D721Med (cell line): ENCODE results near the gene CCHCR1.
"Not testable (repeated sequence)": the region's sequence is repeated elsewhere in the genome, so short reads cannot be mapped to it uniquely, and the experiment has no call there.

ENCODE experiments used
- DNase-seq: peaks from one replicate; pipeline ENCODE4 v3.0.0; 2011; ENCODE audit warnings: low spot score; ENCODE audit not compliant: insufficient read length
- FAIRE-seq: peaks from 2 replicates; lab custom pipeline; 2011; peaks lifted over from hg19 to GRCh38; lab: Jason Lieb, UNC
- TF ChIP-seq, protein P1 (sequence below): IDR thresholded peaks from 2 replicates; pipeline ENCODE4 v1.5.1; 2012; ENCODE audit warnings: mild to moderate bottlenecking, control low read depth; ENCODE audit not compliant: insufficient read depth; ENCODE audit errors: missing control alignments

CCHCR1 gene

DNA sequence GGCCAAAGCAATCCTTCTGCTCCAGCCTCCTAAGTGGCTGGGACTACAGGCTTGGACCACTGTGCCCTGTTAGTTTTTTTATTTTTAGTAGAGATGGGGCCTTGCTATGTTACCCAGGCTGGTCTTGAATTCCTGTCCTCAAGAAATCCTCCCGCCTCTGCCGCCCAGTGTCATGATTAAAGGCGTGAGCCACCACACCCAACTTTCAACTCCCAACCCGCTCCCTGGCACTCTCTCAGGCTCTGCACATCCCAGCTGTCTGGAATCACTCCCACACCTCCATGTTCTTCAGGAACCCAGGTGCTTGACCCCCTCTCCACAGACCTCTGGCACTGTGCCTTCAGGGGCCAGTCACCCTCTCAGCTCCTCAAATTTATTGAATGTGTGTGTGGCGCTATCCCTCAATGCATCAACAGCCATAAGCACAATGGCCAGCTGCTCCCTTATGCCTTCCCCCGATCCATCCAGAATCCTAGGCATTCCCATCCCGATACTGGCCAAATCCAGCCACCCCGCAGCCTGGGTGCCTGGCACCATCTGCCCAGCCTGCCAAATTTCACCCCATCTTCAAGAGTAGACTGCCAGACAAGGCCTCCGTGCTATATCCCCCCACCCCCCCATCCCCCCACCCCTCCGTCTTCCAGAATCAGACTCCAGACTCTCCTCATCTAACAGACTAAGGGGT, 13.5 kb upstream of the CCHCR1 start:
- DNase-seq: no peak
- TF ChIP-seq, protein P1, sequence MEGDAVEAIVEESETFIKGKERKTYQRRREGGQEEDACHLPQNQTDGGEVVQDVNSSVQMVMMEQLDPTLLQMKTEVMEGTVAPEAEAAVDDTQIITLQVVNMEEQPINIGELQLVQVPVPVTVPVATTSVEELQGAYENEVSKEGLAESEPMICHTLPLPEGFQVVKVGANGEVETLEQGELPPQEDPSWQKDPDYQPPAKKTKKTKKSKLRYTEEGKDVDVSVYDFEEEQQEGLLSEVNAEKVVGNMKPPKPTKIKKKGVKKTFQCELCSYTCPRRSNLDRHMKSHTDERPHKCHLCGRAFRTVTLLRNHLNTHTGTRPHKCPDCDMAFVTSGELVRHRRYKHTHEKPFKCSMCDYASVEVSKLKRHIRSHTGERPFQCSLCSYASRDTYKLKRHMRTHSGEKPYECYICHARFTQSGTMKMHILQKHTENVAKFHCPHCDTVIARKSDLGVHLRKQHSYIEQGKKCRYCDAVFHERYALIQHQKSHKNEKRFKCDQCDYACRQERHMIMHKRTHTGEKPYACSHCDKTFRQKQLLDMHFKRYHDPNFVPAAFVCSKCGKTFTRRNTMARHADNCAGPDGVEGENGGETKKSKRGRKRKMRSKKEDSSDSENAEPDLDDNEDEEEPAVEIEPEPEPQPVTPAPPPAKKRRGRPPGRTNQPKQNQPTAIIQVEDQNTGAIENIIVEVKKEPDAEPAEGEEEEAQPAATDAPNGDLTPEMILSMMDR: no peak
- no peak for FAIRE-seq

DNA sequence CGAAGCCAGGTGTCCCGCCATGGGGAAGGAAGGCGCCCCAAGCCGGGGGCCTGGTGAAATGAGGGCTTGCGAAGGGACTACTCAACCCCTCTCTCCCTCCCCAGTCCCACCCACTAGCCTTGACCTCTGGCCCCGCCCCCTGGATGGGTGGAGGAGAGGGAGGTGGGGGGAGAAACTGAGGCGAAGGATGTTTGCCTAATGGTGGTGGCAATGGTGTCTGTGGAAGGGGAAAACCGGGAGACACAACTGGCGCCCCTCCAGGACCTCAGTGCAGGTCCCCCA, 12.9 kb upstream of the CCHCR1 start, which contains the start of gene POU5F1:
Gene POU5F1, minus strand, starts transcription at position 83 of the 282 bp plus-strand sequence. Its CDS starts 62 bp downstream, at position 21.
- FAIRE-seq (no peak), DNase-seq (no peak)
- TF ChIP-seq, protein P1: no peak

DNA sequence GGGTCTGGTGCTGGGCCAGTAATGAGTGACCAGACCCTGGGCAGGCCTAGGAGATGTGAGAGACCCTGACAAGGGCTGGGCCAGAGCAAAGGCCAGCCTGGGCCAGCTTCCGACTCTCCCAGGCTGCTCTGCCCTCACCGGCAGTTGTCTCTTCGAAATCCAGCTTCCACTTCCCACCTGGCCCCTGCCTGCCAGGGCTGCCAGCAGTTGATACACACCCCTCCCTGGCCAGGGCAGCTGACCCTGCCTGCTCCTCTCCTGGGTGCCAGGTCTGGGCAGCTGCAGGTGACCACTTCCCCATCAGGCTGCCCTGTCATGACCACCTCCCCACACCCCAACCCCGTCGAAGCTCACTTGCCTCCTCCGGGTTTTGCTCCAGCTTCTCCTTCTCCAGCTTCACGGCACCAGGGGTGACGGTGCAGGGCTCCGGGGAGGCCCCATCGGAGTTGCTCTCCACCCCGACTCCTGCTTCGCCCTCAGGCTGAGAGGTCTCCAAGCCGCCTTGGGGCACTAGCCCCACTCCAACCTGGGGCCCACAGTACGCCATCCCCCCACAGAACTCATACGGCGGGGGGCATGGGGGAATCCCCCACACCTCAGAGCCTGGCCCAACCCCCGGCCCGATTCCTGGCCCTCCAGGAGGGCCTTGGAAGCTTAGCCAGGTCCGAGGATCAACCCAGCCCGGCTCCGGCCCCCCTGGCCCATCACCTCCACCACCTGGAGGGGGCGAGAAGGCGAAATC, 12.4 kb upstream of the CCHCR1 start:
- not testable (repeated sequence) for DNase-seq, FAIRE-seq

DNA sequence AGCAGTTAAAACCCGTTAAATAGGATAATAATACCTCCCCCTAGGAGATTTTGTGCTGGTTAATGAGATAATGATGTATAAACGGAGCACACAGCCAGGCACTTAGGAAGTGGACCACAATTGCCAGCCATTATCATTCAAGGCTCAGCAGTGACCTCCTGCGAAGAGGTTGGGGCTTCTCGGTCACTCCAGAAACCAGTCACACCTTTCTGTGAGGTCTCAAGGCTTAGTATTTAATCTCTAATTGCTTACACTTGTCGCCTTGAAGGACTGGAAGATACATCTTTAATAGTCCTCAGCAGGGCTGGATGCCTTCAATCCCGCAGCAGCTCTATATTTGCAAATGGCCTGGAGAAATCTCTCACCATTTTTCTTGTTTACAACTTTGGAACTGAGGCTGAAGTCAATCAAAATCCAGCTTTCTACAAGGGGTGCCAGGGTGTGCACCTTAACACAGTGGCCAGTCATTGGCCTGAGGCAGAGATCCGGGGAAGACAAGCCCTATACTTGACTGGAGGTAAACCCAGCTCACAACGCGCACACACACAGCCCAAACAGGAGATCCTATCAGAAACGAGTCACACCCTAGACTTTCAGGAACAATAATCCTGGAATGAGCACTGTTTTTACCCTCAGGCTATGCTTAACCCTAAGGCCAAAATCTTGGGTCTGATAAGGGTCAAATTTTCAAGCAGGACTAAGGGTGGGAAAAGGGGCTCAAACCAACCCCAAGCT, 11.7 kb upstream of the CCHCR1 start:
- no peak for FAIRE-seq
- TF ChIP-seq, protein P1: no peak
- no peak for DNase-seq

DNA sequence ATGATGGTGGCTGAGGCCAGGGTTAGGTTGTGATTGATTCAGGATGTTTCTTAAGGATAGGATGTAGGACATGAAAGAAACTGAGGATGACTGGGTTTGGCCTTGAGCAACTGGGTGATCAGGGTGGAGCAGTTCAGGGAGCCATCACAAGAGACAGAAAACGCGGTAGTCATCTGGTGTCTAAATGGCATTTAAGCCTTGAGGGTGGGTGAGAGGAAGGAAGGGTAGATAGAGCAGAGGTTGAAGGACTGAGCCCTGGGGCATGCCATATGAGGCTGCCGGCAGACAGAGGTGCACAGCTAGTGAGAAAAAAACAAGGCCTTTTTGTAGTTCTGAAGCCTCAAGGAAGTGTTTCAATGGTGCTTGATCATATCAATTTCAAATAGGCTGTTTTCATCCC, 11.0 kb upstream of the CCHCR1 start:
- FAIRE-seq (no peak), DNase-seq (no peak)
- TF ChIP-seq, protein P1: no peak

DNA sequence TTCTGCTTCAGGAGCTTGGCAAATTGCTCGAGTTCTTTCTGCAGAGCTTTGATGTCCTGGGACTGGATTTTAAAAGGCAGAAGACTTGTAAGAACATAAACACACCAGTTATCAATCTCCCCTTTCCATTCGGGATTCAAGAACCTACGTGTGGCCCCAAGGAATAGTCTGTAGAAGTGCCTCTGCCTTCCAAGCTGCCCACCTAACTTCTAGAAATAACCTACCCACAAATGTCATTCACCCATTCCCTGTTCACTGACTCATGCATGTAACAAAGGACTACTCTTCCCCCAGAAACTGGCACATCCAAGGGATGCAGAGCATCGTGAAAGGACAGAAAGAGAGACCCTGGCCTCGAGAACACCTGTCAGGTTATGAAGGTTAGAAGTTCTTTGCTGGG, 8.4 kb upstream of the CCHCR1 start:
- TF ChIP-seq, protein P1: no peak
- no peak for FAIRE-seq

DNA sequence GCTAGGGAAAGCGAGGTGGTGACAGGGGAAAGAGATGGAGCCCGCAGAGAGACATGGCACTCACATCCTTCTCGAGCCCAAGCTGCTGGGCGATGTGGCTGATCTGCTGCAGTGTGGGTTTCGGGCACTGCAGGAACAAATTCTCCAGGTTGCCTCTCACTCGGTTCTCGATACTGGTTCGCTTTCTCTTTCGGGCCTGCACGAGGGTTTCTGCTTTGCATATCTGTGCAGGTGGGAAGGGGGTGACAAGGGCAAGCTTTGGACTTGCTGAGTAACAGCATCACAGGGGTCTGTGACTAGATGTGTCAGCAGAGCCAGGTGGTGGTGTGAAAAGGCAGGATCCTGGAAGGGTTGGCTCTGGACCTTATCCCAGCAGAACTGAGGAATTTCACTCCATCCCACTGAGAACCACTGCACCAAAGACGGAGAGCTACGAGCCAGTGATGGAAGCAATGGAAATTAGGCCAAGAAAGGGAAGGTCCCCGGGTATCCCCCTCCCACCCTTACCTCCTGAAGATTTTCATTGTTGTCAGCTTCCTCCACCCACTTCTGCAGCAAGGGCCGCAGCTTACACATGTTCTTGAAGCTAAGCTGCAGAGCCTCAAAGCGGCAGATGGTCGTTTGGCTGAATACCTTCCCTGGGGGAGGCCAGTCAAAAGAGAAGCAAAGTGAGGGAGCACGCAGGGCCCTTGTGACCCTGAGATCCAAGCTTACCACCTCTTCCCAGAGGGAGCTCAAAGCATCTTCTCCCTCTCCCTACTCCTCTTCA, 7.6 kb upstream of the CCHCR1 start:
- not testable (repeated sequence) for FAIRE-seq, DNase-seq

More for the DNA sequence above, 8.4 kb upstream of the CCHCR1 start:
- DNase-seq: no peak

DNA sequence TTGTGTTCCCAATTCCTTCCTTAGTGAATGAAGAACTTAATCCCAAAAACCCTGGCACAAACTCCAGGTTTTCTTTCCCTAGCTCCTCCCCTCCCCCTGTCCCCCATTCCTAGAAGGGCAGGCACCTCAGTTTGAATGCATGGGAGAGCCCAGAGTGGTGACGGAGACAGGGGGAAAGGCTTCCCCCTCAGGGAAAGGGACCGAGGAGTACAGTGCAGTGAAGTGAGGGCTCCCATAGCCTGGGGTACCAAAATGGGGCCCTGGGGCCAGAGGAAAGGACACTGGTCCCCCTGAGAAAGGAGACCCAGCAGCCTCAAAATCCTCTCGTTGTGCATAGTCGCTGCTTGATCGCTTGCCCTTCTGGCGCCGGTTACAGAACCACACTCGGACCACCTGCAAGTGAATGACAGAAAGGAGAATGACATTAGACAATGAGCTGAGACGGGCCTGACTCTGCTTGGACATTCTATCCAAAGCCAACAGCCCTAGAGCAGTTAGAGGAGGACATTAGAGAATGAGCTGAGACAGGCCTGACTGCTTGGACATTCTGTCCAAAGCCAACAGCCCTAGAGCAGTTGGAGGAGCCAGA, 7.0 kb upstream of the CCHCR1 start:
- not testable (repeated sequence) for FAIRE-seq, DNase-seq
